ENCODE data around the gene JUN.

- no peak for TF ChIP-seq GATA2 (IDR thresholded peaks at IDR 0.05; ENCODE audit: low read depth, low read length)
- no peak for TF ChIP-seq GATA3 (IDR thresholded peaks at IDR 0.05; ENCODE audit: low read depth, low read length)
Measured at GRCh38 chr1:58780411-58780810, 3.4 kb downstream of the JUN start.

All from SH-SY5Y (cell line).